ENCODE data around the gene GPATCH1. TPM values are rescaled to one million over a fixed set of nuclear protein-coding genes. Genes with fewer than 3 reads are reported as not detected.

Gene GPATCH1
- polyA plus RNA-seq, 1 donor from 2014 or later, result 11.5 TPM

DNA sequence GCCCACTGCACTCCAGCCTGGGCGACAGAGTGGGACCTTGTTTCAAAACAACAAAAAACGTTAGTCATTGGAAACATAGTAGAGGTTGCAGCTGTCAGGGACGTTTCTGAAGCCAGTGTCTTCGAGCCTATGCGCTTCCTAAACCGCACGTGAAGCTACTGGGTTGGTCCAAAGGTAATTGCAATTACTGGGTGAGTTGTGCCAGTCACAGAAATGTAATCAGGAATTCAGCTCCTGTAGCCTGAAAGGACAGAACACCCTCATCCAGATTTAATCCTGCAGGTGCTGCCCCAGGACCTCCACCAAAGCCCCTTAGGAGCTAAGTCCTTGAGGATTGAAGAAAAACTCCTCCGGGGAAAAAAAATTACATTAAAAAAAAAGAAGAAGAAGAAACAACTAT, 13.9 kb upstream of the GPATCH1 start:
- TF ChIP-seq SMC3 (conservative IDR thresholded peaks at IDR 0.05; ENCODE audit: poor library complexity), result no peak
- no peak for TF ChIP-seq POLR2AphosphoS5 (IDR thresholded peaks at IDR 0.05)
- no peak for TF ChIP-seq TAF1 (IDR thresholded peaks at IDR 0.05; ENCODE audit: low read depth)
- no peak for TF ChIP-seq RAD21 (conservative IDR thresholded peaks at IDR 0.05)
- TF ChIP-seq, protein P1, sequence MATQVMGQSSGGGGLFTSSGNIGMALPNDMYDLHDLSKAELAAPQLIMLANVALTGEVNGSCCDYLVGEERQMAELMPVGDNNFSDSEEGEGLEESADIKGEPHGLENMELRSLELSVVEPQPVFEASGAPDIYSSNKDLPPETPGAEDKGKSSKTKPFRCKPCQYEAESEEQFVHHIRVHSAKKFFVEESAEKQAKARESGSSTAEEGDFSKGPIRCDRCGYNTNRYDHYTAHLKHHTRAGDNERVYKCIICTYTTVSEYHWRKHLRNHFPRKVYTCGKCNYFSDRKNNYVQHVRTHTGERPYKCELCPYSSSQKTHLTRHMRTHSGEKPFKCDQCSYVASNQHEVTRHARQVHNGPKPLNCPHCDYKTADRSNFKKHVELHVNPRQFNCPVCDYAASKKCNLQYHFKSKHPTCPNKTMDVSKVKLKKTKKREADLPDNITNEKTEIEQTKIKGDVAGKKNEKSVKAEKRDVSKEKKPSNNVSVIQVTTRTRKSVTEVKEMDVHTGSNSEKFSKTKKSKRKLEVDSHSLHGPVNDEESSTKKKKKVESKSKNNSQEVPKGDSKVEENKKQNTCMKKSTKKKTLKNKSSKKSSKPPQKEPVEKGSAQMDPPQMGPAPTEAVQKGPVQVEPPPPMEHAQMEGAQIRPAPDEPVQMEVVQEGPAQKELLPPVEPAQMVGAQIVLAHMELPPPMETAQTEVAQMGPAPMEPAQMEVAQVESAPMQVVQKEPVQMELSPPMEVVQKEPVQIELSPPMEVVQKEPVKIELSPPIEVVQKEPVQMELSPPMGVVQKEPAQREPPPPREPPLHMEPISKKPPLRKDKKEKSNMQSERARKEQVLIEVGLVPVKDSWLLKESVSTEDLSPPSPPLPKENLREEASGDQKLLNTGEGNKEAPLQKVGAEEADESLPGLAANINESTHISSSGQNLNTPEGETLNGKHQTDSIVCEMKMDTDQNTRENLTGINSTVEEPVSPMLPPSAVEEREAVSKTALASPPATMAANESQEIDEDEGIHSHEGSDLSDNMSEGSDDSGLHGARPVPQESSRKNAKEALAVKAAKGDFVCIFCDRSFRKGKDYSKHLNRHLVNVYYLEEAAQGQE (IDR thresholded peaks at IDR 0.05; ENCODE audit: borderline replicate concordance), result no peak
- Histone ChIP-seq H3K79me2 (replicated peaks; ENCODE audit: insufficient read depth, low read length) (no peaks in the 10 kb centered on the region), H3K36me3 (ENCODE audit: insufficient read depth, low read length) (no peaks in the 10 kb centered on the region)

DNA sequence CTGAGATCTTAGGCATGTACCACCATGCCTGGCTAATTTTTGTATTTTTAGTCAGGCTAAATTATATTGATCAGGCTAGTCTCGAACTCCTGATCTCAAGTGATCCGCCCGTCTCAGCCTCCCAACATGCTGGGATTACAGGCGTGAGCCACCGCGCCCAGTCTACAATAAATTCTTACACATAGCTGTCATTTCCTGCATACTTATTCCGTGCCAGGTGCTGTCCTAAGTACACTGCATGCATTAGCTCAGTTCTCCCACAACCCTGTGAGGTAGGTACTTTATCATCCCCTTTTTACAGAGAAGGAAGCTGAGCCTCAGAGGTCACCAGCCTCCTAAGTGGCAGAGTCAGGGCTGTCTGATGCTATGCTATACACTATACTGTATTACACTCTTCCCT, 9.1 kb upstream of the GPATCH1 start:
- no peak overlapping the region for H3K9ac ChIP-seq (ENCODE audit: low read length)
- no peak overlapping the region for H3K27ac ChIP-seq (ENCODE audit: low read length)
- H3F3A ChIP-seq (ENCODE audit: insufficient read depth, low read length, poor library complexity, severe bottlenecking), result no peaks in the 10 kb centered on the region
- H3K27me3 ChIP-seq (ENCODE audit: insufficient read depth, low read depth, low read length), result no peaks in the 10 kb centered on the region
- no peaks in the 10 kb centered on the region for H3K36me3 ChIP-seq (ENCODE audit: insufficient read depth, low read length)
- H3K9me2 ChIP-seq (ENCODE audit: insufficient read depth, low read length), result no peaks in the 10 kb centered on the region
- no peaks in the 10 kb centered on the region for H3K9me3 ChIP-seq (ENCODE audit: low read length)
- no peak overlapping the region for H3K4me2 ChIP-seq (ENCODE audit: low read length)
- no peaks in the 10 kb centered on the region for H3K79me2 ChIP-seq (replicated peaks; ENCODE audit: insufficient read depth, low read length)
- H2AFZ ChIP-seq (ENCODE audit: low read depth, low read length), result no peak overlapping the region
- TF ChIP-seq EZH2 (IDR thresholded peaks at IDR 0.05; ENCODE audit: borderline replicate concordance, insufficient read depth, low read length, poor library complexity, severe bottlenecking) (no peak), SMC3 (conservative IDR thresholded peaks at IDR 0.05; ENCODE audit: poor library complexity) (no peak), POLR2AphosphoS5 (IDR thresholded peaks at IDR 0.05) (no peak), TAF1 (IDR thresholded peaks at IDR 0.05; ENCODE audit: low read depth) (no peak), MXI1 (conservative IDR thresholded peaks at IDR 0.05; ENCODE audit: poor library complexity, severe bottlenecking) (no peak), RAD21 (conservative IDR thresholded peaks at IDR 0.05) (no peak)
- TF ChIP-seq, protein P1 (IDR thresholded peaks at IDR 0.05; ENCODE audit: borderline replicate concordance), result no peak
- TF ChIP-seq, protein P2, sequence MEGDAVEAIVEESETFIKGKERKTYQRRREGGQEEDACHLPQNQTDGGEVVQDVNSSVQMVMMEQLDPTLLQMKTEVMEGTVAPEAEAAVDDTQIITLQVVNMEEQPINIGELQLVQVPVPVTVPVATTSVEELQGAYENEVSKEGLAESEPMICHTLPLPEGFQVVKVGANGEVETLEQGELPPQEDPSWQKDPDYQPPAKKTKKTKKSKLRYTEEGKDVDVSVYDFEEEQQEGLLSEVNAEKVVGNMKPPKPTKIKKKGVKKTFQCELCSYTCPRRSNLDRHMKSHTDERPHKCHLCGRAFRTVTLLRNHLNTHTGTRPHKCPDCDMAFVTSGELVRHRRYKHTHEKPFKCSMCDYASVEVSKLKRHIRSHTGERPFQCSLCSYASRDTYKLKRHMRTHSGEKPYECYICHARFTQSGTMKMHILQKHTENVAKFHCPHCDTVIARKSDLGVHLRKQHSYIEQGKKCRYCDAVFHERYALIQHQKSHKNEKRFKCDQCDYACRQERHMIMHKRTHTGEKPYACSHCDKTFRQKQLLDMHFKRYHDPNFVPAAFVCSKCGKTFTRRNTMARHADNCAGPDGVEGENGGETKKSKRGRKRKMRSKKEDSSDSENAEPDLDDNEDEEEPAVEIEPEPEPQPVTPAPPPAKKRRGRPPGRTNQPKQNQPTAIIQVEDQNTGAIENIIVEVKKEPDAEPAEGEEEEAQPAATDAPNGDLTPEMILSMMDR (IDR thresholded peaks at IDR 0.05; ENCODE audit: poor library complexity, severe bottlenecking), result no peak
- no peak overlapping the region for H3K4me3 ChIP-seq (ENCODE audit: low read length)
- no peaks in the 10 kb centered on the region for H4K20me1 ChIP-seq (ENCODE audit: insufficient read depth)

More for the DNA sequence above, 13.9 kb upstream of the GPATCH1 start:
- H2AFZ ChIP-seq (ENCODE audit: low read depth, low read length), result no peak overlapping the region
- H3K9me3 ChIP-seq (ENCODE audit: low read length), result no peaks in the 10 kb centered on the region
- no peaks in the 10 kb centered on the region for H4K20me1 ChIP-seq (ENCODE audit: insufficient read depth)
- peaks cover 24% of the 10 kb centered on the region for H3K27me3 ChIP-seq (ENCODE audit: insufficient read depth, low read depth, low read length)
- no peaks in the 10 kb centered on the region for H3K9me2 ChIP-seq (ENCODE audit: insufficient read depth, low read length)
- H3K4me2 ChIP-seq (ENCODE audit: low read length), result no peak overlapping the region
- no peak overlapping the region for H3K9ac ChIP-seq (ENCODE audit: low read length)
- no peak overlapping the region for H3K27ac ChIP-seq (ENCODE audit: low read length)
- H3K4me3 ChIP-seq (ENCODE audit: low read length), result no peak overlapping the region
- H3F3A ChIP-seq (ENCODE audit: insufficient read depth, low read length, poor library complexity, severe bottlenecking), result no peaks in the 10 kb centered on the region
